Neural cell (in vitro differentiated cells): ENCODE measurements around the gene CHD1. TPM values are rescaled to one million over a fixed set of nuclear protein-coding genes. Genes with fewer than 3 reads are reported as not detected.

Experiments
- H2AFZ ChIP-seq: fragments of 200-600, 300-800 bp; sonication (generic), shearing (Covaris generic); 2 replicates; pipeline ENCODE4 v1.6.0; 2014; ENCODE audit warnings: low read depth, mild to moderate bottlenecking, antibody characterized with exemption, low read length, moderate library complexity
- H3F3A ChIP-seq: fragments of 200-600 bp; shearing (Covaris generic); 2 replicates; pipeline ENCODE4 v1.6.1; 2016; ENCODE audit warnings: mild to moderate bottlenecking, moderate library complexity, mixed read lengths, antibody characterized with exemption, low read length; ENCODE audit not compliant: insufficient read depth, poor library complexity, severe bottlenecking
- H3K27ac ChIP-seq: fragments of 200-600, 300-800 bp; sonication (generic), shearing (Covaris generic); 2 replicates; pipeline ENCODE4 v1.5.1; 2014; ENCODE audit warnings: mild to moderate bottlenecking, low read length, moderate library complexity
- H3K27me3 ChIP-seq: fragments of 300-800, 200-600 bp; sonication (generic), shearing (Covaris generic); 2 replicates; pipeline ENCODE4 v1.6.0; 2014; ENCODE audit warnings: mild to moderate bottlenecking, low read depth, low read length, moderate library complexity; ENCODE audit not compliant: insufficient read depth
- H3K36me3 ChIP-seq: fragments of 300-800, 200-600 bp; sonication (generic), shearing (Covaris generic); 2 replicates; pipeline ENCODE4 v1.5.1; 2014; ENCODE audit warnings: mild to moderate bottlenecking, antibody characterized with exemption, low read length, moderate library complexity; ENCODE audit not compliant: insufficient read depth
- H3K4me2 ChIP-seq: fragments of 300-800, 200-600 bp; sonication (generic), shearing (Covaris generic); 2 replicates; pipeline ENCODE4 v1.6.0; 2014; ENCODE audit warnings: mild to moderate bottlenecking, low read length
- H3K4me3 ChIP-seq: fragments of 300-800, 200-600 bp; sonication (generic), shearing (Covaris generic); 2 replicates; pipeline ENCODE4 v1.5.1; 2014; ENCODE audit warnings: mild to moderate bottlenecking, low read length, moderate library complexity
- H3K79me2 ChIP-seq: fragments of 200-600 bp; shearing (Covaris generic); replicated peaks from 2 replicates; pipeline ENCODE4 v1.6.0; 2014; ENCODE audit warnings: mild to moderate bottlenecking, low read length, moderate library complexity; ENCODE audit not compliant: insufficient read depth
- H3K9ac ChIP-seq: fragments of 300-800, 200-600 bp; sonication (generic), shearing (Covaris generic); 2 replicates; pipeline ENCODE4 v1.6.1; 2016; ENCODE audit warnings: mild to moderate bottlenecking, low read length, mixed read lengths
- H3K9me2 ChIP-seq: fragments of 200-600 bp; shearing (Covaris generic); 2 replicates; pipeline ENCODE4 v1.6.1; 2016; ENCODE audit warnings: mild to moderate bottlenecking, low read length, mixed read lengths; ENCODE audit not compliant: insufficient read depth
- H3K9me3 ChIP-seq: fragments of 200-600, 300-800 bp; sonication (generic), shearing (Covaris generic); 2 replicates; pipeline ENCODE4 v1.6.1; 2016; ENCODE audit warnings: mild to moderate bottlenecking, mixed run types, low read length, moderate library complexity, mixed read lengths
- H4K20me1 ChIP-seq: fragments of 200-600 bp; shearing (Covaris generic); 2 replicates; pipeline ENCODE4 v1.6.1; 2016; ENCODE audit warnings: mild to moderate bottlenecking, mixed run types; ENCODE audit not compliant: insufficient read depth
- CTCF ChIP-seq: fragments of 450-650 bp; IDR thresholded peaks from 2 replicates; pipeline ENCODE4 v1.5.1; 2014; ENCODE audit warnings: antibody characterized with exemption, mild to moderate bottlenecking, moderate library complexity; ENCODE audit not compliant: poor library complexity, severe bottlenecking
- EP300 ChIP-seq: fragments of 450-650 bp; conservative IDR thresholded peaks from 2 replicates; pipeline ENCODE4 v1.6.1; 2014; ENCODE audit warnings: antibody characterized with exemption, mild to moderate bottlenecking, moderate library complexity; ENCODE audit not compliant: poor library complexity, severe bottlenecking
- EZH2 ChIP-seq: fragments of 200-600, 300-800 bp; shearing (Covaris generic), sonication (generic); IDR thresholded peaks from 2 replicates; pipeline ENCODE4 v1.6.1; 2014; ENCODE audit warnings: antibody characterized with exemption, low read length, borderline replicate concordance, mild to moderate bottlenecking; ENCODE audit not compliant: insufficient read depth, poor library complexity, severe bottlenecking
- MXI1 ChIP-seq: fragments of 450-650 bp; conservative IDR thresholded peaks from 2 replicates; pipeline ENCODE4 v1.6.1; 2014; ENCODE audit warnings: antibody characterized with exemption, mild to moderate bottlenecking; ENCODE audit not compliant: poor library complexity, severe bottlenecking
- POLR2AphosphoS5 ChIP-seq: IDR thresholded peaks from 2 replicates; pipeline ENCODE4 v1.6.1; 2012
- RAD21 ChIP-seq: fragments of 450-650 bp; conservative IDR thresholded peaks from 2 replicates; pipeline ENCODE4 v1.6.1; 2014; ENCODE audit warnings: antibody characterized with exemption, mild to moderate bottlenecking, moderate library complexity
- REST ChIP-seq: IDR thresholded peaks from 2 replicates; pipeline ENCODE4 v1.6.1; 2012; ENCODE audit warnings: borderline replicate concordance
- SMC3 ChIP-seq: fragments of 450-650 bp; conservative IDR thresholded peaks from 2 replicates; pipeline ENCODE4 v1.6.1; 2014; ENCODE audit warnings: antibody characterized with exemption, mild to moderate bottlenecking, moderate library complexity; ENCODE audit not compliant: poor library complexity
- TAF1 ChIP-seq: IDR thresholded peaks from 2 replicates; pipeline ENCODE4 v1.6.1; 2012; ENCODE audit warnings: low read depth
- polyA plus RNA-seq: library from polyadenylated mRNA; depleted of rRNA; stranded (reverse); fragments of >200 nt; gene quantifications from 2 replicates; pipeline ENCODE4 v1.2.3, GENCODE V29; 2014

Gene CHD1
- polyA plus RNA-seq, 1 donor from 2014 or later, result 64.5 TPM

GRCh38 chr5:98941131-98941883, 12.5 kb upstream of the CHD1 start:
- Histone ChIP-seq H4K20me1 (no peaks in the 10 kb centered on the region), H3K27me3 (no peaks in the 10 kb centered on the region), H2AFZ (no peak overlapping the region), H3K4me3 (no peak overlapping the region), H3F3A (no peaks in the 10 kb centered on the region), H3K27ac (no peak overlapping the region), H3K79me2 (no peaks in the 10 kb centered on the region), H3K9me2 (no peaks in the 10 kb centered on the region), H3K36me3 (no peaks in the 10 kb centered on the region), H3K9ac (no peak overlapping the region), H3K9me3 (no peaks in the 10 kb centered on the region), H3K4me2 (no peak overlapping the region)
- no peak for TF ChIP-seq EZH2
- TF ChIP-seq TAF1, result no peak
- no peak for TF ChIP-seq SMC3
- TF ChIP-seq REST, result no peak
- no peak for TF ChIP-seq CTCF
- no peak for TF ChIP-seq EP300
- TF ChIP-seq MXI1, result no peak
- TF ChIP-seq POLR2AphosphoS5, result no peak
- TF ChIP-seq RAD21, result no peak

- Histone ChIP-seq H4K20me1 (no peaks in the 10 kb centered on the region), H3K36me3 (no peaks in the 10 kb centered on the region), H3K9me2 (no peaks in the 10 kb centered on the region), H3K27ac (no peak overlapping the region), H3F3A (no peaks in the 10 kb centered on the region), H3K9me3 (no peaks in the 10 kb centered on the region), H3K9ac (no peak overlapping the region), H3K4me2 (no peak overlapping the region), H3K27me3 (no peaks in the 10 kb centered on the region), H3K4me3 (no peak overlapping the region), H2AFZ (no peak overlapping the region), H3K79me2 (no peaks in the 10 kb centered on the region)
- no peak for TF ChIP-seq POLR2AphosphoS5
- TF ChIP-seq SMC3, result no peak
- no peak for TF ChIP-seq EP300
- no peak for TF ChIP-seq CTCF
- TF ChIP-seq REST, result no peak
- TF ChIP-seq TAF1, result no peak
- TF ChIP-seq MXI1, result no peak
- no peak for TF ChIP-seq EZH2
- no peak for TF ChIP-seq RAD21
Observed at GRCh38 chr5:98940581-98940980, 11.8 kb upstream of the CHD1 start.
